Measurements from ENCODE around the gene LTB4R2.

The LTB4R2 gene

GRCh38 chr14:24309538-24310264 lies at the start of gene LTB4R2:
TSS of gene LTB4R2 (plus strand) at chr14:24310140. CDS start at chr14:24310665, 525 bp downstream.
- DNase-seq (ENCODE audit: low read depth in 3 of 3): no peak

- no peak for DNase-seq (ENCODE audit: low read depth in 3 of 3)
Observed at GRCh38 chr14:24260780-24261157, 49.2 kb upstream of the LTB4R2 start.

GRCh38 chr14:24261256-24261968 lies 48.5 kb upstream of the LTB4R2 start:
- DNase-seq (ENCODE audit: low read depth in 3 of 3): no peak

GRCh38 chr14:24261969-24262327 lies 48.0 kb upstream of the LTB4R2 start:
- DNase-seq (ENCODE audit: low read depth in 3 of 3): no peak

GRCh38 chr14:24262821-24263733 lies 46.9 kb upstream of the LTB4R2 start, which contains the start of gene TGM1:
TSS of gene TGM1 (minus strand) at chr14:24263177. CDS start at chr14:24262352, 825 bp downstream.
- DNase-seq (ENCODE audit: low read depth in 3 of 3): no peak

GRCh38 chr14:24263848-24264247 lies 46.1 kb upstream of the LTB4R2 start:
- no peak for DNase-seq (ENCODE audit: low read depth in 3 of 3)

GRCh38 chr14:24264298-24264697 lies 45.6 kb upstream of the LTB4R2 start:
- no peak for DNase-seq (ENCODE audit: low read depth in 3 of 3)

GRCh38 chr14:24266344-24267244 lies 43.3 kb upstream of the LTB4R2 start:
- DNase-seq (ENCODE audit: low read depth in 3 of 3): no peak

- no peak for DNase-seq (ENCODE audit: low read depth in 3 of 3)
Observed at GRCh38 chr14:24267516-24267915, 42.4 kb upstream of the LTB4R2 start.

GRCh38 chr14:24268225-24268624 lies 41.7 kb upstream of the LTB4R2 start:
- DNase-seq (ENCODE audit: low read depth in 3 of 3): no peak

GRCh38 chr14:24269368-24269767 lies 40.6 kb upstream of the LTB4R2 start:
- DNase-seq (ENCODE audit: low read depth in 3 of 3): no peak

GRCh38 chr14:24269910-24270536 lies 39.9 kb upstream of the LTB4R2 start:
- DNase-seq (ENCODE audit: low read depth in 3 of 3): no peak

- DNase-seq (ENCODE audit: low read depth in 3 of 3): no peak
Observed at GRCh38 chr14:24270537-24271133, 39.3 kb upstream of the LTB4R2 start.

GRCh38 chr14:24271134-24271833 lies 38.7 kb upstream of the LTB4R2 start, which contains the start of gene RABGGTA:
TSS of gene RABGGTA (minus strand) at chr14:24271597. CDS start at chr14:24271115, 482 bp downstream.
- DNase-seq (ENCODE audit: low read depth in 3 of 3): peak; percentile 71 to 85 (median 85)

- no peak for DNase-seq (ENCODE audit: low read depth in 3 of 3)
Observed at GRCh38 chr14:24271834-24272263, 38.1 kb upstream of the LTB4R2 start.

- no peak for DNase-seq (ENCODE audit: low read depth in 3 of 3)
Observed at GRCh38 chr14:24272467-24272866, 37.5 kb upstream of the LTB4R2 start.

GRCh38 chr14:24273422-24273998 lies 36.4 kb upstream of the LTB4R2 start:
- DNase-seq (ENCODE audit: low read depth in 3 of 3): no peak

GRCh38 chr14:24274101-24274543 lies 35.8 kb upstream of the LTB4R2 start:
- peak in 2 of 3 experiments; percentile 19 to 43 for DNase-seq (ENCODE audit: low read depth in 3 of 3)

- no peak for DNase-seq (ENCODE audit: low read depth in 3 of 3)
Observed at GRCh38 chr14:24277071-24277470, 32.9 kb upstream of the LTB4R2 start.

Data from stimulated activated CD4-positive, alpha-beta T cell treated with anti-CD3 and anti-CD28 coated beads, TNF-alpha, amount 100 ng/mL, for 4 hours (primary cell).